C1 segment of cervical spinal cord (tissue), 14 donors: ENCODE data around the gene RBM4B.
A peak's percentile ranks its signal among the peaks of the same experiment; 100 is the strongest.
"Not testable (repeated sequence)": the region's sequence is repeated elsewhere in the genome, so short reads cannot be mapped to it uniquely, and the experiment has no call there.

Experiments used
- DNase-seq, 14 donors: peaks; one replicate each; lab custom pipeline; 2025; lab: John Stamatoyannopoulos, UW

RBM4B gene, protein sequence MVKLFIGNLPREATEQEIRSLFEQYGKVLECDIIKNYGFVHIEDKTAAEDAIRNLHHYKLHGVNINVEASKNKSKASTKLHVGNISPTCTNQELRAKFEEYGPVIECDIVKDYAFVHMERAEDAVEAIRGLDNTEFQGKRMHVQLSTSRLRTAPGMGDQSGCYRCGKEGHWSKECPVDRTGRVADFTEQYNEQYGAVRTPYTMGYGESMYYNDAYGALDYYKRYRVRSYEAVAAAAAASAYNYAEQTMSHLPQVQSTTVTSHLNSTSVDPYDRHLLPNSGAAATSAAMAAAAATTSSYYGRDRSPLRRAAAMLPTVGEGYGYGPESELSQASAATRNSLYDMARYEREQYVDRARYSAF

DNA sequence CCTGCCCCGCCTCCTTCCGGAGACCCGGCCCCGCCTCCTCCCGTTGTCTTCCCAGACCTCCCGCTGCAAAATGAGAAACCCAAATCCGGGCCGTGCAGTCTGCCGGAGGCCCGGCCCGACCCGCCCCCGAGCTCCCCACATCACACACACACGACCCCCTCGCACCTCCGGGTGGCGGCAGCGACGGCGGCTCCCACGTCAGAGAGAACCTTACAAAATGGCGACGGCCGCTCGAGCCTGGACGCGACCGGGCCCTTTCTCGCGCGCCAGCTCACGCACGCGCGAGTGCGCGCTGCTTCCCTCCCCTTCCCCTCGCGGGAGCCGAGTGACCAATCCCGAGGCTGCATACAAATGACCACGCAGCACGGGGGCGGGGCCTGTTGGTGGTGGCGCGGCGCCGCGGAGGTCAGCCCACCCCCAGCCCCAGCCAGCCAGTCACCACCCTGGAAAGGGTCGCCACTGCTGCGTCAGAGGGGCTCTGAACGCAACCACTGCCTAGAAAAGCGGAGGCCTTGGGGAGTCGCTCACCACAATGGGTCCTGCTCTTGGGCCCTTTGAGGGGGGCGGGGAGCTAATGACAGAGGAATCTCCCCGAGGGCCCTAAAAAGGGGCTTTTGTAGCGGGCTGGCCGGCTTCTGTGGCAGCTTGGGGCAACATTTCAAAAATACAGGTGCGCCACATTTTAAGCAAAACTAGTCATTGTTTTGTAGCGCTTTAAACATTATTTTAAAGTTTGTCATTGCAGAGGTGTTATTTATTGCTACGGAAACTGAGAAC lies at the start of gene RBM4B:
TSS of gene RBM4B (minus strand) at position 289 of the 777 bp plus-strand sequence. CDS start 808 bp downstream, outside the sequence.
- peak; percentile 71 to 96 (median 93) for DNase-seq

DNA sequence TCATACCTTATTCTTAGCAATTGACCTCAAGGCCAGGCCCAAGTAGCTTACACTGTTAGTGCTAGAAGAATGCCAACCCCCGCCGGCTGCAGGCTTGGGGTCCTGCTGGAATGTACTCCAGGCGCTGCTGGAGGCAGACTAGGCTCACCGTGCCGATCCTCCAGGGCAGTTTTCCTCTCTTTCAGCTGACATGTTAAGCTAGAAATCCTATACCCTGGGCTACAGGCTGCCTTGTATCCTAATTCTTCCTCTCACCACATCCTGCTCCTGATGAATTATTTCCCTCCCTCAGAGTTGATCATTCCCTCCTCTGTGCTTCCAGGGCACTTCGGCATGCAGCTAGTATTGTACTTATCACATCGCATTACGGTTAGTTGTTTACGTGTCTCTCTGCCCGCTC lies 48.0 kb upstream of the RBM4B start:
- DNase-seq = peak in 1 of 14 donors; percentile 75

DNA sequence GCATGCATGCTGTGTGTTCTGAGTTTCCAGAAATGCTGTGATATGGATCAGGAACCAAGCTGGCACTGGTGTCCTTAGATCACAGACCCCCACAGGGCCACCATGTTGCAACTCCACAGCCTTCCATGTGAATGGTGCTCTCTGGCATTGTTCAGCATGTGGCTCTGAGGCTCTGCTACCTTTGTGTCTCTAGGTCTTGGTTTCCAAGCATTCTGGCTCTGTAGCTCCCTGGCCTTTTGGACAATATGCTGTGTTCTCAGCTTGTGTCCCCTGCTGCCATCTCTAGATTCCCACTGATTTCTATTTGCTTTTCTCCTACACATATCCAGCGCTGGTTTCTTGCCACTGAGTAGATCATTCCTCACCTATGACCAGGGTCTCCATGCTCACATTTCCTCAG lies 47.4 kb upstream of the RBM4B start:
- peak in 1 of 14 donors; percentile 83 for DNase-seq

DNA sequence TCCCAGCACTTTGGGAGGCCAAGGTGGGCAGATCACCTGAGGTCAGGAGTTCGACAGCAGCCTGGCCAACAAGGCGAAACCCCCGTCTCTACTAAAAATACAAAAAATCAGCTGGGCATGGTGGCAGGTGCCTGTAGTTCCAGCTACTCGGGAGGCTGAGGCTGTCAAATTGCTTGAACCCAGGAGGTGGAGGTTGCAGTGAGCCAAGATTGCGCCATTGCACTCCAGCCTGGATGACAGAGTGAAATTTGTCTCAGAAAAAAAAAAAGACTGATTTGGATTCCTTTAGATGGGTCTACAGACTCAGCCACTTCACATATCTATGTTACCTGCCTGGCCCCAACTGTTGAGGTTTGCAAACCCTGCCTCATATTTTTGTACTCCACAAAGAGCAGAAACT lies 46.5 kb upstream of the RBM4B start:
- DNase-seq = not testable (repeated sequence)

DNA sequence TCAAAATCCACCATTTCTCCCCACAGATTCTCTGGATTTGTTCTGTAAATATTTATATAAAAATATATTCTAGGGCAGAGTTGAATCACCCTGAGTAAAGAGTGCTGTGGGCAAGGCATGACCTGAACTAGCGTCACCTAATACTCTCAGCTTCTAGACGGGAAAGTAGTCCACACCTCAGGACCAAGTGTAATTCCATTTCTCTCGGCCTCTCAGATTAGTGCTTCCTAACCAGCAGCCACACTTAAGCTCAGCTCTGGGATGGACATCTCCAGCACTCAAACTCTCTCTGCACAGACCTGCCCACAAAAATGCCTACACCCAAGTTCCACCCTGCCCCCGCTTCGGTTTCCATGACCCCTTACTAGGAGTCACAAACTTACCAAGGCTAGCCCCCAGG lies 46.0 kb upstream of the RBM4B start:
- DNase-seq = no peak

DNA sequence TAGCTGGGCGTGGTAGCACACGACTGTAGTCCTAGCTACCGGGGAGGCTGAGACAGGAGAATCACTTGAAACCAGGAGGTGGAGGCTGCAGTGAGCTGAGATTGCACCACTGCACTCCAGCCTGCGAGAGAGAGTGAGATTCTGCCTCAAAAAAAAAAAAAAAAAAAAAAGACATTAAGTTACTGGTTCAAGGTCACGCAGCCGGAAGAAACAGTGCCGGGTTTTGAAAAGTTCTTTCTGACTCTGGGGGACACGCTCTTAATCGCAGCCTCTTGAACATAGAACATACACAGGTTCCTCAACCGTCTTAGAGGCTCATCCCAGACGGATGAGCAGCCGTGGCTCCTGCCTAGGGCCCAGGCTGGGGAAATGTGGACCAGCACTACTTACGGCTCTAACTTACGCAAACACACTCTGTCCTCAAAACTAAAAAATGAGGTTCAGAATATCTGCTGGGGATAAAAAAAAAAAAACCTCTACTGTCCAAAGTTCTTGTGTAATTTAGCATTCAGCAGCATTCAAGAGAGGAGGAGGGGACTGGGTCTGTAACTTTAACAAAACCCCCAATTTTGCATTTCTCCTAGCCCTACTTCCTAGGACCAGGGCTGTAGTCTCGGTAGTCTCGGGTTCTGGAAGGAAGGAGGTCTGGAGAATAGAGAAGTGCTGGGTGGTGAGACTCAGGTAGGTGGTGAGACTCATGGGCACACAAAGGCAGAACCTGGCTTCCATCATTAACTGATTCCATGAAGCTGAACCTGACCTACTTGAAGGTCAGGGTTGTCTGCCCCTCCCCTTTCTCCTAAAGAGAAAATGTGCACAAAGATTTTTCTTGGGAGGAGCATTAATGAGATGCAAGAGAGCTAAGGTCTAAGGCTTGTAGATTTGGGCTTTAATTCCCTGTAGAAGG lies 45.3 kb upstream of the RBM4B start:
- DNase-seq = no peak

DNA sequence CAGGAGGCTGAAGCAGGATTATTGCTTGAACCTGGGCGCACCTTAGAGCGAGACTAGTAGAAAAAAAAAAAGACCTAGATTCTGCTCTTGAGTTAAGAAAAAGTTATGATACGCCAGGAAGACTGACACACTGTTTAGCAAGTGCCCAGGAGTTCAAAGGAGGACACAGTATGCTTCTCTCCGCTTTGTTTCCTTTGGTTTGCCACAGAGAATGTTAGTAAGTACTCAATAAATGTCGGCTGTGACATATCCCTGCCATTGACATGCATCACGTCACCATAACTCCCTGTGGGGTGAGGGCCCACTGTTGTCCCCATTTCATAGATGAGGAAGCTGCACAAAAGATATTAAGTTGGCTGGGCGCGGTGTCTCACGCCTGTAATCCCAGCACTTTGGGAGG lies 44.3 kb upstream of the RBM4B start:
- no peak for DNase-seq

DNA sequence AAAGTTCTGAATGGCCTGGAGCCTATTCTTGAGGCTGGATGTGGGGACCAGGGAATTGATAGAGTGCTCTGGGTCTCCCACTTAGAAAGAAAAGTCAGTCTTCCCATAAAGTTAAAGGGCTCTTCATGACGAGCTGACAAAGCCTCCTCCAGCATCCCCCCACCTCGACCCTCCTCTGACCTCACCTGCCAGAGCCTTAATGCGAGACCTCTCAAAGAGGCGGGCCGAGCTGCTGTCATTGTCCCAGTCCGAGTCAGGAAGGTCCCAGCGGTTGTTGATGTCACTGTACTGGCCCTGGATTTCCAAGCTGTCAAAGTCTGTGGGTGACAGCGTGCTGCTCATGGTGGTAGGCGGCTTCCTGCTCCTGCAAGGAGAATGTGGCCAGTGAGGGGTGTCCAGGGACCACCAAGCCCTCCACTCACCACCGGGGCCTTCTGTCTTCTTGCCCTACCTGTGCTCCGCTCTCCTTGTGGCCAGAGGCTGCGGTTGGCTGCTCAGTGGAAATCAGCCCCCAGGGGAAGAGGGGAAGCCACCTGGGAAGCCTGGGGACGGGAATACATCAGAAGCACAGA lies 43.3 kb upstream of the RBM4B start:
- DNase-seq = no peak

DNA sequence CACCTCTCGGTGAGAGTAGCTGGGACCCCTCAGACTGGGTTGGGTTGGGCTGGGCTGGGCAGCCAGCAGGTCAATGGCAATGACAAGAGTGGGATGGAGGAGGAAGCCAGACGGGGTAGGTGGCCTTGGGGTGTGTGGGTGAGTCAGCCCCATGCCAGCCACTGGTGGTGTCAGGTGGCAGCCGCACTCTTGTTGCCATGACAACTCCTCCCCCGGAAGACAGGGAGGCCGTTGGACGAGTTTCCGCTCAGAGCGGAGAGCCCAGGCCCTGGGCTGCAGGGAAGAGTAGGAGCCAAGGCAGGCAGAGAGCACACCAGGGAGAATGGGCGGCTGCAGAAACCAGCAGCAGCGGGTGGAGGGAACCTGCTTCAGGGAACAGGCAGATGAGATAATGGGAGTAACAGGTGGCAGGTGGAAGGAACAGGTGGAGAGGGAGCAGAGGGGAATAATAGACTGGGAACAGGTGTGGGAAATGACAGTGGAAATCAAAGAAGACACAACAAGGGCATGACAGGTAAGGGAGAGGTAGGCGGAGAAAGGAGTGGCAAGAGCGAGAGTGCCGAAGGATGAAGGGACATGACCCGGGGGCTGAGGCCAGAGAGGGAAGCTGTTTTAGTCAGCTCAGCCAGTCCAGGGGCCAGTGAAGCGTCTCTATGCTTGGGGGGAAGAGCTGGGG lies 42.7 kb upstream of the RBM4B start:
- peak in 1 of 14 donors; percentile 79 for DNase-seq

DNA sequence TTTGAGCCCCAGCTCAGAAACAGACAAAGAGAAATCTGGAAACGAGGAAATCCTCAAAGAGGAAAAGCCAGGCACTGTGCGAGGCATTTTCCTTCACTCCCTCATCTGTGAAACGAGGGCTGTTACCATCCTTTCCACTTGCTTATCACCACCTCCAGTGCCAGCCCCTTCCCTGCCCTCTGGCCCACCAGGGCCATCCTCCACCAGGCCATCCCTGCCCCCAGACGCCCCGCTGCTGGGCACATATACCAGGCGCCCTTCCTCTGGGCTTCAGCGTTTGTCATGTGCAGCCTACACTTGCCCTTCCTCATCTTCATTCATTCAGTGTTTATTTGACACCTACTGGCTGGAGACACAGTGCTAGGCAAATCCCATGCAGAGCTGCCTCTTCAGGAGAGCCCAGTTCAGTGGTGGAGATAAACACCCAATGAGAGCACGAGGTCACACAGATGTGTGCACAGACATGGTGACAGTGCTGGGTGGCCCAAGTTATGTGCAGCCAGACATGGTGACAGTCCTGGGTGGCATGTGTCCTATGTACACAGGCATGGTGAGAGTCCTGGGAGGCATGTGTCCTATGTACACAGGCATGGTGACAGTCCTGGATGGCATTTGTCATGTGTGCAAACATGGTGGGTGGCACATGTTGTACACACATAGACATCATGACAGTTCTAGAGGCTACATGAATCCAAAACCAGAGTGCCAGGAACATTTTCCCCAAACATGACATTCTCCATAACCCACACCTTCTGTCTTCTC lies 41.6 kb upstream of the RBM4B start:
- DNase-seq = no peak

DNA sequence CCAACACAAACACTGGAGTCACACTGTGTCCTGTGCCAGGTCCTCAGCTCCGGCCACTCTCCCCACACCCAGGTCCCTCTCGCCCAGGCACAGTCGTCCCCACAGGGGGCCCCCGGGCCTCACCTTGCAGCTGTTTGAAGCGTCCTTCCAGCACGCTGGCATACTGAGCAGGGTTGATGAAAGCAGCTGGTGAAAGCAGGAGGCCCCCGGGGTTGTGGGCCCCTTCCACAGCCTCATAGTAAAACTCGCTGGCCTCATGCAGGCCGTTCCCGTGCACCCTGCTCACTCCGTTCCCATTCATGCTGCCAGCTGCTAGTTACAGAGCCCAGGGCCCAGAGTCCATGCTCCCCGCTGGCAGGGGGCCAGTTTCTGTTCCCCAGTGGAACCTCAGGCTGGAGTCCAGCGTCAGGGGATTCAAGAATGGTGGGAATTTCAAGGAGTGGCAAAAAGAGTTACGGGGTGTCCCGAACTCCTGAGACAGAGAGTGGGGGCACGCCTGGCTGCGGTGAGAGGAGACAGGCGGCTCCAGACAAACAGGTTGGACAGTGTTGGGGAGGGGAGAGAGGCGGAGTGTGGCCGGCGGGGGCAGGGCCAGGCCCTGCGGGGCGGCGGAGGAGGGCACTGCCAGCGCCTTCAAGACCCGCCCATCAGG lies 40.8 kb upstream of the RBM4B start:
- peak in 1 of 14 donors; percentile 36 for DNase-seq

DNA sequence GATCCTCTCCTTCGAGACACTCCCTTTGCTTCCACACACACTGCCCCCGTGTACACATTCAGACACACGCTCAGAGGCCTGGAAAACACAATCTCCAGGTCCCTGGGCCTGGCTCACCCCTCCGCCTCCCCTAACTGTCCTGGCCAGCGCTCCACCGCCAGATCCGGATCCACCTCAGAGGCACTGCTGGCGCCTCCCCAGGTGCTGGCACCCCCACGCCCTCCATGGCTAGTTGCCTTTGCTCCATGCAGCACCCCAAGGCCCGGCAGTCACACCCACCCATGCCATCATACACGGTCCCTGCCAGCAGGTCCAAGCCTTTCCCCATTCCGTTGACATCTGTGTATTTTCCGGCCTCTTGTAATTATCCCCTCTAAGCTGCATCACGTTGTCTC lies 40.2 kb upstream of the RBM4B start:
- peak in 1 of 14 donors; percentile 73 for DNase-seq

DNA sequence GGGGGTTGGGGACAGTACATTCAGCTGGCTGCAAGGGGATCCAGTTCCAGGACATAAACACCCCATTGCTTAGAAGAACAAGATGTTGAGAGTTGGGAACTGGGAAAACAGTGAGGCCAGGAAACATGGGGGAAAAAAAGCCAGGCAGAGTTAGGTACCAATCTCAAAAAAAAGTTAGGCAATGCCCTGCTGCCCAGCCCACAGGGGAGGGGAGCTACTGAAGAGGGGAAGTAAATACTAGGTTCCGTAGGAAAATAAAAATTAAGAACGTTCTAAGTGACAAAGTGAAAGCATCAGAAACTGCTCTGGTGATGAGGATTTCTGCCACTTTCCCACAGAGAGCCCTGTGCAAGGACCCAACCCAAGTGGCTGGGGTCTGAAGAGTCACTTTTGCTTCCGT lies 39.3 kb upstream of the RBM4B start:
- no peak for DNase-seq

DNA sequence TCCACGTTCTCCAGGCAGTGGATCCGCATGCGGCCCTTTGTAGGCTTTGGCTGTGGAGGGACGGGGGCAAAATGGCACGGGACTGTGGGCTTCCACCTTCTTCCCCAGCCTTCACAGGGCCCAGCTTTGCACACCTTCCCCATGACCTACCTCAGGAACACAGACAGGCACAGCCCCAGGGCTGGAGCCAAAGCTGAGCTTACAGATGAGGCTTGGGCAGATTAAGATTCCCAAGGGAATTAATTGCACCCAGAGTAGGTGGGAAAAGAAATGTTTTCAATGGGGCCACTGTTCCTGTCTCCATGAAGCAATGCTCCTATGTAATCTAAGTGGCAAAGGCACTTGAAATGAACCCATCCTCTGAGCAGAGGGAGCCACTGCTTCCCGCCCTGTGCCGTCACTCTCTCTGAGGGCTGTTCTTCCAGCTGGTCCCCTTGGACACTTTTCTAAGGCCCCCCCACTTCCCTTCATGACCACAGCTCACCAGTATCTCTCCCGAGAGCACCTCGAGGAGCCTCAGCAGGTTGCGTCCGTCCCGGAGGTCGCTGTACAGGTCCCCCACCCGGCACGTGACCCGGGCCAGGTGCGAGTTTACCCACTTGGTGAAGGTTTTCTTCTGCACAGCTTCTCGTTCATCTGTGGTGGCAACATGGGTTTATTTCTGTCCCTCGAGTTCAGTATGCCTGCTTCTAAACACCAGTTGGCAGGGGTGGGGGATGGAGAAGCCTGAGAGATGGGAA lies 37.8 kb upstream of the RBM4B start:
- DNase-seq = no peak

DNA sequence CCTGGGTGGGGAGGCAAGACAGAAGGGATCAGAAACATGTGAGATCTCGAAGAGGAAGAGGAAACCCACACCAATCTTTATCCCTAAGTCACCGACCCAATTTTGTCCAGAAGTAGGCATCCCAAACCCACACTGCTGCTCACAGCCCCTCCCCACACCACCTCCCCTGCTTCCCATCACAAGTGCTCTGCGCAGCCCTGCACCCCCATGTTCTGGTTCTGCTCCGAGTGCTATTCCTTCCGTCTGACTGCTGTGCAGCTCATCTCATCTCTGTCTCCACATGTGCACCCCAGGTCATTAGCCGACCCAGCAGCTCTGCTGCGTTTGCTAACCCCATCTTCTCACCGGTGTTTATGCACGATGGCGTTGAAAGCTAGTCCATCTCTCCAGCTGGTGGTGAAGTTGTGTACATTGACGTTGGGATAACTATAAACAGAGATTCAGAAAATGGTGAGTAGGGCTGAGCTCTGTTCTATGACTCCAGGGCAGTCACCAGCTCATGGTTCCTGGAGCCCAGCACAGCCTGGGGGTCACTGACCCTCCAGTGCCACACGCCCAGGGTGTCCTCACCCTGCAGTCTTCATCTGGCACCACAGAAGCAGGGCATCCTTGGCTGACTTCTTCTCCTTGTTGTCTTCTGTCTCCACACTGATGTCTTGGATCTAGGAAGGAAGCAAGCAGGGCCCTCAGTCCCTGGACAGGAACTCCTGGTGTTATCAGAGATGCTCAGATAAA lies 36.2 kb upstream of the RBM4B start:
- no peak for DNase-seq

DNA sequence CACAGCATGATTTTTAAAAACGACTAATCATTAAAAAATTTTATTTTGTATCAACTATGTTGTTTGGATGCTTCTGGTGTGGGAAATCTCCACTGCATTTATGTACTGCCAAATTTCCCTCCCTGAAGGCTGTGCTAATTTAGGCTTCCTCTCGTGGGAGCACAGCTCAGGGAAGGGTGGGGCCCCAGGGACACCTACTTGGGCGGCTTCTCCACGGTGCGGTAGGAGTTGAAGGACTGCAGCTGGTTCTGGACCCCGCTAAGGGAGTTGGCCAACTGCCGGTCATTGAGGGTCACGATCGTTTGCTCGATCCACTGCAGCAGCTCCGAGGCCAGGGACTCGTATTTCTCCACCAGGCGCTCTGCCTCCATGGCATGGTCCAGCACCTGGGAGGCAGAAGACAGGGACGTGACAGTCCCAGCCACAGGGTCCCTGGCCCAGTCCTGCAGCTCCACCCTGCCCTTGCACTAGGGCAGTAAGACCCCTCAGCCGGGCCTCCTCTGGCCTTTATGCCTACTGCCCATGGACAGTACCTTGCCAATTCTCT lies 32.8 kb upstream of the RBM4B start:
- DNase-seq = no peak

DNA sequence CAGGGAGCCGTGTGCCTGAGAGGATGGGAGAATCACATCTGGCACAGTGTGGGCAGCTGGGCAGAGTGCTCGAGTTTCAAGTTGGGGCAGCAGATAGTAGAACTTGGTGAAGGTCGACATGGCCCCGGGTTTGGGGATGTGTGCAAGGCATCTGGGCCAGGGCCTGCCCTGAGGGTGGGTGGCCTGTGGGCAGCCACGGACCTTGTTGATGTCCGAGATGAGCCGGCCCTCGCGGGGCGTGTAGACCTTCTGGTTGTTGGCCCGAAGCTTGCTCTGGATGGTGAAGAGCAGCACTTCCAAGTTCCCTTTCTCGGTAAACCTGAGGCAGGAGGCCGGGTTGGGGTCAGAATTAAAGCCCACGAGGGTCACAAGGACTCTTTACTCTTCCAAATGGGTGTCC lies 31.0 kb upstream of the RBM4B start:
- DNase-seq = no peak

DNA sequence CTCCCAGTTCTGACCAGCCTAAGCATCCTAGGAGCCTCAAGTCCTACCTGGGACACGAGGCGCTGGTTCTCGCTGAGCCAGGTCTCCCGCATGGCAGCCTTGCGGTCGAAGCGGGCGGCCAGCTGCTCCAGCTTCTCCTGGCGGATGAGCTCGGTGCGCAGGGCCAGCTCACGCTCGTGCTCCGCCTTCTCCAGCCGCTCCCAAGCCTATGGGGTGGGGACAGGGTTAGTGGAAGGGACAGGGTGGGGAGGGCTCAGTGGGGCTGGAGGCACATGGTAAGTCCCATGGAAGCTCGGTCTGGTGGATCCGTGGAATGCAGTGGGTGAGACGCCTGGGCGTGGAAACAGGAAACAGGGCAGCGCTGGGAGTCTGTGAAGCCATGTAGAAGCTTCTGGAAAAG lies 30.4 kb upstream of the RBM4B start:
- DNase-seq = no peak
